Measurements from ENCODE around the gene ABCC11.
A peak's percentile ranks its signal among the peaks of the same experiment; 100 is the strongest.
"Not testable (repeated sequence)": the region's sequence is repeated elsewhere in the genome, so short reads cannot be mapped to it uniquely, and the experiment has no call there.

Gene ABCC11

DNA sequence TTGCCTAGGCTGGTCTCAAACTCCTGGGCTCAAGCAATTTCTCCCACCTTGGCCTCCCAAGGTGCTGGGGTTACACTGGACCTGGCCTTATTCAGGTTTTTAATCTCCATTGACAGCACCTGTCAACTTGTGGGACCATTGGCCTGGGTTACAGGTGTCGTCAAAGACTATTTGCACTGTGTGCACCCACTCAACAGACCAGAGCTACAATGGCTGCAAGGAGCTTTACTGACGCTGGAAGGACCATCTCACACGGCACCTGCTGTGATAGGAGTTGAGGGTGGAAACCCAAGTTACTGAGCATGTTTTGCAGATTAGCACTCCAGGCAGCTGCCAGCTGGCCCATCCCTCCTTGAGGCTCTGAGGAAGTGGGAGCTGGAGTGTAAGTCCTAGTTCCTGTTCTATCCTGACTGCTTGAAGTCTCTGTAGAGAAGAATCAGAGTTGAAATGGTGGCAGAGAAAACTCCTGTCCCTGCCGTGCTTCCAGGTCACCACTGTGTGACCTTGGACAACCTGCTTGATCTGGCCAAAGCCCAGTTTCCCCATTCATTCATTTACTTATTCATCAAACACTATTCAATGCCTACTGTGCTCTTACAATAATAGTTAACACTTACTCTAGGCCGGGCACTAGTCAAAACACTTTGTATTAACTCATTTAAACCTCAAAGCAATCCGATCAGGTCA is 45.7 kb downstream of the ABCC11 start:
- no peak for DNase-seq (ENCODE audit: low spot score)

DNA sequence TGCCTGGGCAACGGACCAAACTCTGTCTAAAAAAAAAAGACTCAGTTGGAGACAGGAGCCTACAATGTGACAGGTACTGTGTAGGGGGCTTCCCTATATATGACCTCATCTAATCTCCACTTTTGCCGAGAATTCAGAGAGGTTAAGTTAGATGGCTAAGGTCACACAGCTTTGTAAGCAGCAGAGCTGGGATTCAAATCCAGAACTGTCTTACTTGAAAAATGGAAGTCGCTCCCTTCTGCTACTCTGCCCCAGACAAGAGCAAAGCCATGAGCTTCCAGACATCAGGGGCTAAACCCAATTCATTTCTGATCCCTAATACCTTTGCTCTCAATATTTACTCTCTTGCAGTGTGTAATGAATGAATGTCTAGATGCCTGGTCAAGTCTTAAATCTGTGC is 50.0 kb downstream of the ABCC11 start:
- no peak for DNase-seq (ENCODE audit: low spot score)

GRCh38 chr16:48194828-48195556 is 52.3 kb downstream of the ABCC11 start:
- DNase-seq (ENCODE audit: low spot score): no peak

DNA sequence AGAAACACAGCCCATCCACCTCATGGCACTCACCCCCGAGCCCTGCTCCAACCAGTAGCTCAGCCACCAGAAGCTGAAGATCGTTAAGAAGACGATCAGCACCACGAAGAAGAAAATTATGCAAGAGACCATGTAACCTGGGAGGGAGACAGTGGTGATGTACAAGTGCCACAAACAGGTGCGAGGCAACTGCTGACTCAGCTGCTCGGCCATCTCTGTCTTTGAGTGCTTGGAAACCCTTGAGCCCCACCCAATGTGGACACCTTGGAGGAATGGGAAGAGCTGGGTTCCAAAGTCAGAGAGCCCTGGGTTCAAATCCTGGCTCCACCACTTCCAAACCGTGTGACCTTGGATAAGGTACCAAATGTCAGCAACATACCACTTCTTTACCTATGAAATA is 53.5 kb downstream of the ABCC11 start:
- DNase-seq (ENCODE audit: low spot score): no peak

GRCh38 chr16:48188449-48189102 is 58.8 kb downstream of the ABCC11 start:
- DNase-seq (ENCODE audit: low spot score): no peak

- DNase-seq (ENCODE audit: low spot score): no peak
Observed at GRCh38 chr16:48187779-48188178, 59.6 kb downstream of the ABCC11 start.

DNA sequence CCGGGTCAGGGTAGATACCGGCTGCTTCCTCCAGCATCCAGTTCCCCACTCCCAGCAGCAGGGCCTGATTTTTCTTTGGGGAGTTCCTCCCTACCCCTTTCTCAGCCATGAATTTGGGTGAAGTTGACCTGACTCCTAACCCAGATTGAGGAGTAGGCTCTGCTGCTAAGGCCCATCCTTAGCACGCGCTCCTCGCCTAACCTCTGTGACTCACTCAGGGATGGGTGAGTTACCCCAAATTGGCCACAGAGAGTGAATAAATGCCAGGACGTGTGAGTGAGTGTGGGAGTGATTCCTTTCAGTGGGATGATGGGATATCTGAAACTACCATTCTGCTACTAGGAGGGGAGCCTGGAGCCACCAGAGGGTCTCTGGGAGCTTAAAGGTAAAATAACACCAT is 62.7 kb downstream of the ABCC11 start:
- DNase-seq (ENCODE audit: low spot score): no peak

GRCh38 chr16:48182979-48183537 is 64.3 kb downstream of the ABCC11 start:
- no peak for DNase-seq (ENCODE audit: low spot score)

DNA sequence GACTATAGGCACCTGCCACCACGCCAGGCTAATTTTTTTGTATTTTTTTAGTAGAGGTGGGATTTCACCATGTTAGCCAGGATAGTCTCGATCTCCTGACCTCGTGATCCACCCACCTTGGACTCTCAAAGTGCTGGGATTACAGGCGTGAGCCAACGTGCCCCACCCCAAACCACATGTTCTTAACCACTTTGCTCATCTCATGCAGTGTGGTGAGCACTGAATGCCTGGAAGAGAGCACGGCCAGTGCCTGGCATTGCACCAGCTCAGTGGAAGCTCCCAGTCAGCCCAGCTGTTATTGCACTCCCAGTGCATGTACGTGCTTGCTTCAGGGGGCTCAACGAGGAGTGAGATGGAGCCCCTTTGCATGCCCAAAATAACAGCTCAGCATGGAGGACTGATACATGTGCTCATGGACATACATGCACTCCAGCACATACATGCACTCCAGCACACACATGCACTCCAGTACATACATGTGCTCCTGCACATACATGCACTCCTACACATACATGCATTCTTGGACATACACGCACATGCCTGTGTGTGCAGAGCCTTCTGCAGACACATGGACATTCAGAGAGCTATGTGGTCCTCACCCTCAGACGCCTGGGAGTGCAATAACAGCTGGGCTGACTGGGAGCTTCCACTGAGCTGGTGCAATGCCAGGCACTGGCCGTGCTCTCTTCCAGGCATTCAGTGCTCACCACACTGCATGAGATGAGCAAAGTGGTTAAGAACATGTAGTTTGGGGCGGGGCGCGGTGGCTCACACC is 65.4 kb downstream of the ABCC11 start:
- not testable (repeated sequence) for DNase-seq (ENCODE audit: low spot score)

DNA sequence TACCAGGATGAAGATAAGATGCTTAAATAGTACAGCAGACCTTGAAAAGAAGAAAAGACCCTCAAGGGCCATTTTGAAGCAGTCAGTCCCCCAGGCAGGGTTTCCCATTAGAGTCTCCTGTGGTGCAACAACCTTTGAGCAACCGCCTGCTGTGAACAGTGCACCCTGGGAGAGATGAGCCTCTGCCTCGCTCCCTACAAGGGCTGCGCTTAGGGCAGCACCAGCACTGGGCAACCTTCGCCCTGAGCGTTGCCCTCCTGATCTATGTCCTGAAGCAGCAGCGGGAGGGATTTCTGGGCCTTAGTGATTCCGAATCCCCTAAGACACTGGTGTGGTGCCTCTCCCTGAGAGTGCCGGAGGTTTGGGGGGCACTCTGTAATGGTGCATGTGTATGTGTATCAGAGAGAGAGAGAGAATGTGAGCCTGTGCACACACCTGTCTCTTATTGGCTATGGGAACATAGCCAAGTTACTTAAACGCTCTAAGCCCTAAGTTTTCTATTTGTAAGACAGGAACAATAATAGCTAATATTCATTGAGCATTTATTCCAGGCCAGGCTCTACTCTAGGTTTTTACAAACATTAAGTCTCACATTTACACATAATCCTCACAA is 66.4 kb downstream of the ABCC11 start:
- DNase-seq (ENCODE audit: low spot score): no peak

GRCh38 chr16:48176635-48177408 is 70.5 kb downstream of the ABCC11 start:
- no peak for DNase-seq (ENCODE audit: low spot score)

DNA sequence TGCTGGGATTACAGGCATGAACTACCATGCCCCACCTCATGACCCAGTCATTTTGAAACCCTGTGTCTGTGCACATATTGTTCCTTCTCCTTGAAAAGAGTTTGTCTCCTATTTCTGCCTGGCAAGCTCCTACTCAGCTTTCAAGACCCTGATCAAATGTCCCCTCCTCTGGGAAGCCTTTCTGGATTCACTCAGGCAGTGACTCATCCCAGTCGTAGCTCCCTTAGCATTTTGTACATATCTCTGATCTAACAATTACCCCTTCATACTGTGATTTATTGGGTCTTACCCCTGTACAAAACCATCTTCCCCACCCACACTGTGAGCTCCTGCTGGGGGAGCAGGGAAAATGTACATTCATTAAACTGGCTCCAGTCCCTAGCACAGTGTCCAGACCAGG is 73.5 kb downstream of the ABCC11 start:
- DNase-seq (ENCODE audit: low spot score): no peak

- no peak for DNase-seq (ENCODE audit: low spot score)
Observed at GRCh38 chr16:48172682-48173081, 74.7 kb downstream of the ABCC11 start.

GRCh38 chr16:48169896-48170295 is 77.4 kb downstream of the ABCC11 start:
- DNase-seq (ENCODE audit: low spot score): no peak

- DNase-seq (ENCODE audit: low spot score): no peak
Observed at GRCh38 chr16:48168075-48168474, 79.3 kb downstream of the ABCC11 start.

DNA sequence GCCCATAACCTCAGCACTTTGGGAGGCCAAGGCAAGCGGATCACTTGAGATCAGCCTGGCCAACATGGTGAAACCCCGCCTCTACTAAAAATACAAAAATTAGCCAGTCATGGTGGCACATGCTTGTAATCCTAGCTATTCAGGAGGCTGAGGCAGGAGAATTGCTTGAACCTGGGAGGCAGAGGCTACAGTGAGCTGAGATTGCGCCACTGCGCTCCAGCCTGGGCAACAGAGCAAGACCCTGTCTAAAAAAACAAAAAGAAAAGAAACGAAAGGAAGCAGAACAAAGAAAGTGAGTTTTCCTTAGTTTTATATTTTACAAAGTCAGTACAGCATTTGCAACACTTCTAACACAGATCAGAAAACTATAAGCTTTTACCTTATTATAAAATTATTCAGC is 80.7 kb downstream of the ABCC11 start:
- DNase-seq (ENCODE audit: low spot score): not testable (repeated sequence)

GRCh38 chr16:48165961-48166578 is 81.3 kb downstream of the ABCC11 start:
- no peak for DNase-seq (ENCODE audit: low spot score)

DNA sequence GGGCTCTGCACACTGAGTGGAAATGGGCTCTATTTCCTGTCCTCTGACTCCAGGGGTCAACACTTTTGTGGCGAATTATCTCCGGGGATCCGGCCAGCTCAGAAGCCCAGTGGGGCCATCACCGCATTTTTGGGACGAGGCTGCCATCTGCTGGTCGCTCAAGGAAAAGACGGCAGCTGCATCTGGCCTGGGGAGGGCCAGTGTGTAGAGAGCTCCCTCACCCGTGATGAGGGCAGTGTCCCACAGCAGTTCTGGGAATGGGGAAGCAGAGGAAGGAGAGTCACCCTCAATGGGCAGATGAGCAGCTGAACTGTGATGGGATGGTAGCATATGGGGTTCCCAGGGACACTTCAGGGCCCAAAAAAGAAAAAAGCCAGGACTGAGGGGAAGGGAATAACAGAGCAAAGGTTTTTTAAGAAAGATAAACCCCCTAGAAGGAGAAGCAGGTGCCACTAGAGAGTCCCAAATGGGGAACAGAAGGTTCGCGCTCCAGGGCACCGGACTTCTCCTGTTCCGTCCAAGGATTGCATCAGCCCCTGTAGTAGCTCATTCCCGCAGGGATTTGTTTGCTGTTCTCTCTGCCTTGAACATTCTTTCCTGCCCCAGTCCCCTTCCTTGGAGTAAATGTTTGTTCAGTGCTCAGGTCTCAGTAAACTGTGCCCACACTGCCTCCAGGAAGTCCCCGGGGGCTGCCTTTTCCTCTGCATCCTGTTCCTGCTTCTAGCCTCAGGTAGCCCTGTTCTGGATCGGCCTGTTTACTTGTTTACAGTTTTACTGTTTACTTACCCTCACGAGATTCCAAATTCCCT is 82.2 kb downstream of the ABCC11 start:
- peak; percentile 87 for DNase-seq (ENCODE audit: low spot score)

DNA sequence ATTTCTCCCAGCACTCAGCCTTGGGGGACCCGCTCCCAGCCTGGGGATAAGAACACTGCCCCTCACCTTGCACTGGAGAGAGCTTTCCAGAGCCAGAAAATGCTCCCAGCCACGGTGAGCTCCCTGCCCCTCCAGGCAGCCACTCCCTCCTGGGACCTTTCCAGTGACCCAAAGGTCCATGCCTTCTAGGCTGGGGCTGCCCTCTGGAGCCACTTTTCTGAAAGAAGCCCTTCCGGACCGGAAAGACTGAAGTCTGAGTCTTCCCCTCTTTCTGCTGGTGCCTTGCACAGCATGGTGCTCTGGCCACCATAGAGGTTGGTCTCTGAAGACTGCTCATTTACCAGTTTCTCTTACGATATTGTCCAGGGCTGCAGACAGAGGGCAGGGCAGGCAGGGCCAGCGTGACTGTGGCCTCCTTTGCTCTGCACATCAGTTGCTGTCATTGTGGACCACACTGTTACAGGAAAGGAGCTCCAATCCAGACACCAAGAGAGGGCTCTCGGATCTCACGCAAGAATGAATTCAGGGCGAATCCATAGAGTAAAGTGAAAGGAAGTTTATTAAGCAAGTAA is 84.4 kb downstream of the ABCC11 start:
- no peak for DNase-seq (ENCODE audit: low spot score)
